ENCODE measurements around the gene BRINP2.
A peak's percentile ranks its signal among the peaks of the same experiment; 100 is the strongest.

BRINP2 gene

GRCh38 chr1:177170756-177171535 is at the start of gene BRINP2:
Gene BRINP2 (plus strand): TSS chr1:177170958. CDS start chr1:177229877, 58,919 bp downstream.
- DNase-seq = peak; percentile 71 to 80

- DNase-seq = peak; percentile 53 to 78
Observed at GRCh38 chr1:177122461-177123251, 48.1 kb upstream of the BRINP2 start.

- no peak for DNase-seq
Observed at GRCh38 chr1:177124577-177125278, 46.0 kb upstream of the BRINP2 start.

GRCh38 chr1:177126267-177126666 is 44.5 kb upstream of the BRINP2 start:
- DNase-seq = no peak

GRCh38 chr1:177128665-177129281 is 42.0 kb upstream of the BRINP2 start:
- no peak for DNase-seq

DNA sequence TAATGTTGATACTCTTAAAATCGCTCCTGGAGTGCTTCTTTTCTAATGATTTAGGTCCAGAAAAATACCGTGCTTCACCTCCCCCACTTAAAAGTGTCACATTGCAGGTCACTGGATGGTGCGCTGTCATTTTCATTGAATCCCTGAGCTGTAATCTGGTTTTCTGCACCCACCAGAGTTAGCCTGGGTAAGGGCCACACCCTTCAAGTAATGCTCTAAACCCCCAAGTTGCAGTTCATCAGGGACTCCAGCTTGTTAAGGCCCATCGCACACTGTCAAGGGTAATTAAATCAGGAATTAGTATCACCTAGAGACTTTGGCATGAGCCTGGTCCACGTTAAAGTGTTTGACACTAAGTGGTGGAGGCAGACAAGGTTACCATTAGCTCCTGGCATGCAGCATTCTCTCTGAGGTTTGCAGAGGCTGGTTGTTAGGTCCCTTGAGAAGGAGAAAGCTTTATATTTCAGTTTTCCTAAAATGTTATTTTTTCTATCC is 40.3 kb upstream of the BRINP2 start:
- DNase-seq = no peak

- no peak for DNase-seq
Observed at GRCh38 chr1:177131723-177132122, 39.0 kb upstream of the BRINP2 start.

DNA sequence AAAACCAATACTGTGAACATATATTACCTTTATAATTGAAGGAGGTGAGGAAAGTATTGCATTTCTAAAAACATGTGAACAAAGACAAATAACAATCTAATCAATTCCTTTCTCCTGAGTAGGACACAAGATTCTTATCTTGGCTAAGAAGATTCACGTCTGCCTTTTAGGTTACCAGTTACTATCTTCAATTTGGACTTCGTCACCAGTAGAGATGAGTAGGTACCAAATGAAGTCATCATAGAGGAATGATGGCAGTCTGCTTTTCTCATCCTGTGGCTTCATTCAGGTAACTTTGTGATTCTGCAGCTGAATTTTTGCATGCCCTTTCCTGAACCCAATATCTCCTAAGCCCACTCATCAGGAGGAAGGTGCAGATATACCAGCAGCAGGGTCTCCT is 38.6 kb upstream of the BRINP2 start:
- DNase-seq = no peak

DNA sequence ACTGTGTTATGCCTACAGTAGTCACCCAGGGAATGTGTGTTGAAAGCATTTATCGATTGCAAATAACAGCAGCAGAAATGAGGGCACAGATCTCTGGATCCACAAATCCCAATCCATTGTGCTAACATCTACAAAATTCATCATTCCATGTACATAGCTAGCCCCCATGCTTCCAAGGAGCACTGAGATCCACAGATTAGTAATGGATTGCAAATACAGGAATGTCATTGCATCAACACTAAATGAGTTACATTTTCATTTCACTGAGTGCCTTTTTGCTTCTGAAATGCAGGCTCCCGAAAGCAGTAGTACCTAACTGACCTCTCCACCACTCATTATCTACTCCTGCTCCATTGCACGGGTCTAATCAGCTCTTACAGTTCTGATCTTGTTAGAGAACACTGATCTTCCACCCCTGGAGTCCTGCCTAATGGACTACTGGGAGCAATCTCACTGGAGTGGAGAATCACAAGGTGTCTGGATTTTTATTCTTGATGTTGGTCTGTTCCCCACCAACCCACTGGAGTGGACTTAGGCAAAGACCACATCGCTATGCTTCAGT is 36.7 kb upstream of the BRINP2 start:
- no peak for DNase-seq

- no peak for DNase-seq
Observed at GRCh38 chr1:177135250-177135649, 35.5 kb upstream of the BRINP2 start.

DNA sequence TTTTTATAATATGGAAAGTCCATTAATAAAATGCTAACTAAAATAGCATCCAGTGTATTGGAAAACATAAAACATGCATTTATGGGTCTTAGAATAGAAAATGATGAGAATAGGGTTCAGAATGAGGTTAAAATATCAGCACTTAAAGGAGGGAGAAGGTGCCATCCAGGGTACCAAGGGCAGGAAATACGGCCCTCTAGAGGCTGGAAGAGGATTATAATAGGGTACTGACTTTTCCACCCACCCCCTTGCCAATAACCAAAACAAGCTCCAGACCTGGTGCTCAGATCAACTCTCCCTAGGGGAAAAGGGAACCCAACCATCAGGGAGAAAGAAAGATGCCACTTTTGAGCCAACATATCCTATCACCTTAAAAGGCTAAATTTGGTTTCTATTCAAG is 32.9 kb upstream of the BRINP2 start:
- no peak for DNase-seq

DNA sequence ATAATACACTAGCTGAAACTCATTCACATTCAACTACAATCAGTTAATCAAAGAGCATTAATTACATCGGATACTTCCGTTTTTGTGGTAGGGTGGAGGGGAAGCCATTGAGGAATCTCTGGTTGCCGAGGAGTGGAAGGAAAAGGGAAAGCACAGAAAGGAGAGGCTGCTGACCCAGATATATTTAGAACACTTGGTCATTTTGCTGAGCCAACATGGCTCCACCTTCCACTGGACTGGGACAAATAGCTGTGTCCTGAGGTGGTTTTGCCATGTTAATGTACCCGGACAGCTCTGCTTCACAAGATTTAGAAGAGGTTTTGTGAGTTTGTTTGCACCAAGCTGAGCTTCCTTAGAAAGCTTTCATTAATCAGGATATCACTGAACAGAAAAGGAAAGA is 32.4 kb upstream of the BRINP2 start:
- DNase-seq = no peak

GRCh38 chr1:177142010-177142409 is 28.7 kb upstream of the BRINP2 start:
- DNase-seq = no peak

GRCh38 chr1:177142791-177143271 is 27.9 kb upstream of the BRINP2 start:
- no peak for DNase-seq

GRCh38 chr1:177145106-177146070 is 25.4 kb upstream of the BRINP2 start:
- no peak for DNase-seq

DNA sequence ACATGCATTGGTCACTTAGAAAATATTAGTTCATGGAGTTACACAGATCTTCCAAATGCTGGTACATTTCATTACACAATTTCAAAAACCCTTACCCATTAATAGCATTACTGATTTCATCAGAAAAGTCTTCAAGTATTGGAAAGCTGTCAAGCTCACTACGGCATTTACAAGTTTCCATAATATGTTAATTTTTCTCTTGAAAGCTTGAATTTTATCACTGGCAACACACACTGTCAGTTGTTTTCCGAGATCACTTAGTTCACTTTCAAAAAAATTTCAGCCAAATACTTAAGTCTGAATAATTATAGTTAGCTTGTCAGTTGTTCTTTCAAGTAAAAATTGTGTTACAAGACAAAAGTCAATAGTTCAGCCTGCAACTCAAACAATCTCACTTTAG is 24.3 kb upstream of the BRINP2 start:
- DNase-seq = no peak

- no peak for DNase-seq
Observed at GRCh38 chr1:177162243-177162642, 8.5 kb upstream of the BRINP2 start.

DNA sequence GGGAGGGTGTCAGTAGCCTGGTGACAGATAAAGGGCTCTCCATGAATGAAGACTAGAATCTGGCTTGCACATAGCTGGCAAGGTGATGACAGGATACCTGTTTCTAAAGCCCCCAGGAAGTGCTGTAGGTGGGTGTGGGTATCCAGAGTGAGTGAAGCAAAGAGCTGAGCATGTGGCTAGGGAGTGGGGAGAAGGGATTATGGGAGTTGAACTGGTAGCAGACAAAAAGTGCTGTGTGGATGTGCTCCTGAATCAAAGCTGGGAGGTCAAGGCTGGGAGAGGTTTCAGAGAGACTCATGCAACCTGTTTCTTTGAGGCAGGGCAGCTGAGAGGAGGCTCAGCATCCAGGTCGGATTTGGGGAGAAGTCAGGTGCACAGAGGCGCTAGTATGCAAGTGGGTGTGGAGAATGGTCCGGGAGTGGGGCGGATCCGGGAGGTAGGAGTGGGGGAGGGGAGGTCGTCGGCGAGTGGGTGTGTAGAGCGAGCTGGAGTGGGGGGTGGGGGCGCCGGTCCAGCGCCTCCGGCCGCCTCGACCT is 6.8 kb upstream of the BRINP2 start:
- no peak for DNase-seq

GRCh38 chr1:177164380-177165068 is 6.2 kb upstream of the BRINP2 start, which contains the start of gene ASTN1:
Gene ASTN1 (minus strand): TSS chr1:177164712. CDS start chr1:177164676, 36 bp downstream.
- peak in 1 of 2 experiments; percentile 31 for DNase-seq

DNA sequence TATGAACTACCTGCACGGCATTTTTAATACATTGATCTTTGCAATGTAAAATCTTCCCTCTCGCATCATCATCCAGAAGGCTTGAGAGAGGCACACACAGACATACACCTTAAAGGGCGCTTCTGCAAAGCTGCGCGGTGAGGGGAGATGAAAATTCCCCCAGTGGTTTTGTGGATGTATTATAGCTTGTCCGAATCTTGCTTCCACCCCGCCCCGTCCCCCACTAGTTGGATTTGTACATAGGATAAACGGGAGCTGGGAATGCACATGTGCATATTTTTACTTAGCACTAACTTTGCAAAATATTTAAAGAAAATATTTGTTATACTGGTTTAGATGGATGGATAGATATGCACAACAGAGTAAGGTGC is 5.7 kb upstream of the BRINP2 start:
- DNase-seq = no peak
